OCI-LY7 (cell line): ENCODE results near the gene C20orf96.

Experiments used
- CTCF ChIP-seq: fragments of 200-600 bp; sonication (generic); conservative IDR thresholded peaks from 2 replicates; pipeline ENCODE4 v1.5.1; 2014; ENCODE audit warnings: mild to moderate bottlenecking, antibody characterized with exemption, low read length, moderate library complexity, mixed read lengths
- EZH2phosphoT487 ChIP-seq: fragments of 200-600 bp; sonication (generic); IDR thresholded peaks from 2 replicates; pipeline ENCODE4 v1.6.1; 2018; ENCODE audit warnings: low read depth, borderline replicate concordance, mild to moderate bottlenecking, mixed run types, antibody characterized with exemption, low read length, moderate library complexity, mixed read lengths

GRCh38 chr20:290084-290831, at the start of gene C20orf96:
- TF ChIP-seq CTCF, result peak; percentile 56; the same call in 1 of the 2 replicates
- TF ChIP-seq EZH2phosphoT487, result no peak
